Stimulated activated CD4-positive, alpha-beta T cell treated with anti-CD3 and anti-CD28 coated beads, Interleukin-4, amount 100 ng/mL, for 1 hour (primary cell): ENCODE data around the gene KCNAB1.
"Not testable (repeated sequence)": the region's sequence is repeated elsewhere in the genome, so short reads cannot be mapped to it uniquely, and the experiment has no call there.

Experiments used
- DNase-seq: peaks from one replicate; pipeline ENCODE4 v3.0.0-alpha.2; 2020

KCNAB1 gene

GRCh38 chr3:156120528-156121251 is at the start of gene KCNAB1:
Gene KCNAB1 (plus strand): TSS chr3:156120578.
- no peak for DNase-seq

- no peak for DNase-seq
Observed at GRCh38 chr3:156071031-156071430, 49.3 kb upstream of the KCNAB1 start.

- not testable (repeated sequence) for DNase-seq
Observed at GRCh38 chr3:156072950-156073657, 47.3 kb upstream of the KCNAB1 start.

GRCh38 chr3:156090126-156090525 is 30.3 kb upstream of the KCNAB1 start:
- DNase-seq, result no peak

DNA sequence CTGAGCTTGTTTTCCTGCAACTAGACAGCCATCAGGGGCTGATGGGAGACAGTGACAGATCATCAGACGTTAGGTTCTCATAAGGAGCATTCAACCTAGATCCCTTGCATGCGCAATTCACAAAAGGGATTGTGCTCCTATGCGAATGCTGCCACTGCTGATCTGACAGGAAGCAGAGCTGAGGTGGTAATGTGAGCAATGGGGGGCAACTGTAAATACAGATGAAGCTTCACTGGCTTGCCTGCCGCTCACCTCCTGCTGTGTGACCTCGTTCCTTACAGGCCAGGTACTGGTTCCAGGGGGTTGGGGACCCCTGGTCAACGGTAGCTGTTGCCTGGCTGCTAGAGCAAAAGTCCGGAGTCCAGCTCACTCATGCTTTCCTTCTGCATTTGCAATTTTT is 26.4 kb upstream of the KCNAB1 start:
- no peak for DNase-seq

- DNase-seq, result no peak
Observed at GRCh38 chr3:156094391-156094790, 26.0 kb upstream of the KCNAB1 start.

DNA sequence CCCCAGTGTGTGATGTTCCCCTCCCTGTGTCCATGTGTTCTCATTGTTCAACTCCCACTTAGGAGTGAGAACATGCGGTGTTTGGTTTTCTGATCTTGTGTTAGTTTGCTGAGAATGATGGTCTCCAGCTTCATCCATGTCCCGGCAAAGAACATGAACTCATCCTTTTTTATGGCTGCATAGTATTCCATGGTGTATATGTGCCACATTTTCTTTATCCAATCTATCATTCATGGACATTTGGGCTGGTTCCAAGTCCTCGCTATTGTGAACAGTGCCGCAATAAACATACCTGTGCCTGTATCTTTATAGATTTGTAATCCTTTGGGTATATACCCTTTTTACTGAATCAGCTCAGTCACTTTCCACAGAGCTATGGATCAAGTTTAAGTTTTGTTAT is 24.7 kb upstream of the KCNAB1 start:
- DNase-seq, result not testable (repeated sequence)

DNA sequence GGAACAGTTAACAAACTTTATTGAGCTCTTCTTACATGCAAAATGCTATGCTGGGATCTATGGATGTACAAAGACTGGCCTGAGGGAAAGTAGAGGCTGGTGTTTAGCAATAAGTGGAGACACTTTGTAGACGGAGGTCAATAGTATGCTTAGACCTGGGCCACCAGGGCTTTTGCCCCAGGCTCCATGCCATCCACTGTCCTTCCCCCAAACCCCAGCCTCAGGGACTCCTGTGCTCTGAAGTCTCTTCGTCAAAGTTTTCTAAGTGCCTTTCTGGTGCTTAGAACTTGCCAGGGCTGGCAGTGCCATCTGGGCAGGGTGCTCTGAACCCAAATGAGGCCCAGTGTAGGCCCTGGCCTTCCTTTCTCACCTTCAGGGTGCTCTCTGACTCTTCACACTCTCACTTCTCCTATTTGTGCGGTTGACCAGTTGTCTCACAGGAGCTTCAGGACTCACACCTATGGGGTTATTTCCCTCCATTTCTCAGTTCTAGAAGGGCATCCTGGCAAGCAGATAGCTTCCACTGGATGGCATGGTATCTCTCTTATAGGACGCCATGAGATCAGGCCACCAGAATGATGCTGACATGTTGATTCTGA is 21.8 kb upstream of the KCNAB1 start:
- DNase-seq, result no peak

DNA sequence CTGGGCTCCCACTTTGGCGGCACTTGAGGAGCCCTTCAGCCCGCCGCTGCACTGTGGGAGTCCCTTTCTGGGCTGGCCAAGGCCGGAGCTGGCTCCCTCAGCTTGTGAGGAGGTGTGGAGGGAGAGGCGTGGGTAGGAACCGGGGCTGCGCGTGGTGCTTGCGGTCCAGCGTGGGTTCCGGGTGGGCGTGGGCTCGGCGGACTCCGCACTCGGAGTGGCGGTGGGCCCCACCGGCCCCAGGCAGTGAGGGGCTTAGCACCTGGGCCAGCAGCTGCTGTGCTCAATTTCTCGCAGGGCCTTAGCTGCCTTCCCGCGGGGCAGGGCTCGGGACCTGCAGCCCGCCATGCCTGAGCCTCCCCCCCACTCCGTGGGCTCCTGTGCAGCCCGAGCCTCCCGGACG is 21.0 kb upstream of the KCNAB1 start:
- not testable (repeated sequence) for DNase-seq

DNA sequence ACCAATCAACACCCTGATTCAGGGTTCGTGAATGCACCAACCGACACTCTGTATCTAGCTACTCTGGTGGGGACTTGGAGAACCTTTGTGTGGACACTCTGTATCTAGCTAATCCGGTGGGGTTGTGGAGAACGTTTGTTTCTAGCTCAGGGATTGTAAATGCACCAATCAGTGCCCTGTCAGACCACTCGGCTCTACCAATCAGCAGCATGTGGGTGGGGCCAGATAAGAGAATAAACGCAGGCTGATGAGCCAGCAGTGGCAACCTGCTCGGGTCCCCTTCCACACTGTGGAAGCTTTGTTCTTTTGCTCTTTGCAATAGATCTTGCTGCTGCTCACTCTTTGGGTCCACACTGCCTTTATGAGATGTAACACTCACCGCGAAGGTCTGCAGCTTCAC is 20.4 kb upstream of the KCNAB1 start:
- DNase-seq, result not testable (repeated sequence)

- DNase-seq, result no peak
Observed at GRCh38 chr3:156102267-156102931, 18.0 kb upstream of the KCNAB1 start.

DNA sequence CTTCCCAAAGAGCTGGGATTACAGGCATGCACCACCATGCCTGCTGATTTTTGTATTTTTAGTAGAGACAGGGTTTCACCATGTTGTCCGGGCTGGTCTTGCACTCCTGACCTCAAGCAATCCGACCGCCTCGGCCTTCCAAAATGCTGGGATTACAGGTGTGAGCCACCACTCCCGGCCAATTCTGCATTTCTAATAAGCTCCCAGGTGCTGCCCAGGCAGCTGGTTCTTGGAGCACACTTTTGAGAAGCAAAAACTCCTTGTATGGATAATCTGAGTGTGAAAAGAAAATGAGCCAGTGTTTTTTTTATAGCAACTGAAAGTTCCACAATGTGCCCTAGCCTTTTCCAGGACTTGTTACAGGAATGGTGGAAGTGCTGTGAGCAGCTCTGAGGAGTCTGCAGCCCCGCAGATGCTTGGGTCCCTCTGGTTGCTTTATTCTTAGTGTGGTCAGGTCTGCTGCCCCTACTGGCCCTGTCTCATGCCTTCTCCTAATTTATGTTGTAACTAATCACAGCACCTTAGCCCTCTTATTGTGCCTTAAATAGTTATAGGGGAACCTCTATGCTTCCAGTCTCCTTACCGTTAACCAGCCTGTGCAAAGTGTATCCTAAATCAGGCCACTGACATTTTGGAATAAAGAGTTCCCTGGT is 13.5 kb upstream of the KCNAB1 start:
- DNase-seq, result no peak

GRCh38 chr3:156107504-156107903 is 12.9 kb upstream of the KCNAB1 start:
- no peak for DNase-seq

GRCh38 chr3:156108616-156109015 is 11.8 kb upstream of the KCNAB1 start:
- DNase-seq, result no peak

DNA sequence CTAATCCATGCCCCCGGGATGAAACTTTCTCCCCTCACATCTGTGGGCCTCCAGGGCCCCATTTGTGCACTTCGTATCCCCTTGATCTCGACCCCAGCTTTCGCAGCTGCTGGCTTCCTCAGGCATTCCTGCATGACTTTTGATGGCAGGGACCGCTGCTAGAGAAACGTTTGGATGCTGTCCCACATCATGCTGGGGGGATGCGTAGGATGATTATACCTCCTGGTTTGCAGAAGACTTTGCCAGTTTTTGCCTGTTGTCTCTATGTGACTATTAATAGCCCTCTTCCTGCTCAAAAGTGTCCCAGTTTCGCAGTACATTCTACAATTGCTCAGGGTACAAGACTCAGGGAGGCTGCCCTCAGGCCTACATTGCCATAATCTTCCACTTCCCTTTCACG is 10.4 kb upstream of the KCNAB1 start:
- DNase-seq, result no peak

GRCh38 chr3:156126467-156126866 is 6.1 kb downstream of the KCNAB1 start:
- DNase-seq, result no peak

GRCh38 chr3:156131241-156131640 is 10.9 kb downstream of the KCNAB1 start:
- DNase-seq, result no peak

- no peak for DNase-seq
Observed at GRCh38 chr3:156131799-156132198, 11.4 kb downstream of the KCNAB1 start.

- DNase-seq, result no peak
Observed at GRCh38 chr3:156132313-156132712, 11.9 kb downstream of the KCNAB1 start.

DNA sequence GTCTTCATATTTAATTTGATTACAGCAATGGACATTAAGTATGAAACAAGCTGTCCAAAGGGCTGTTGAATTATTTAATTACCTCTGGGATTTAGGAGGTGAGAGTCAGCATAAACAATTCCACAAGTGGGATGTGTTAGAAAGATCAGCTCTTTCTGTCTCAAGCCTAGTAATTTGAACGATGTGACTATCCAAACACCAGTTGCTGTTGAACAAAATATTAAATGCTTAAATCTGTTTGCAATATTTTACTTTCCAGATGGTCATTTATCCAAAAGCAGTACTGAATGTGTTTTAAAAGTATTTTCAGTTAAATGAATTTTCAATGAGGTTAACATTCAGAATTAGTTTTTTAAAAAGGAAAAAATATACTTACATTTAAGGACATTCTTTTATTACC is 12.7 kb downstream of the KCNAB1 start:
- DNase-seq, result no peak

DNA sequence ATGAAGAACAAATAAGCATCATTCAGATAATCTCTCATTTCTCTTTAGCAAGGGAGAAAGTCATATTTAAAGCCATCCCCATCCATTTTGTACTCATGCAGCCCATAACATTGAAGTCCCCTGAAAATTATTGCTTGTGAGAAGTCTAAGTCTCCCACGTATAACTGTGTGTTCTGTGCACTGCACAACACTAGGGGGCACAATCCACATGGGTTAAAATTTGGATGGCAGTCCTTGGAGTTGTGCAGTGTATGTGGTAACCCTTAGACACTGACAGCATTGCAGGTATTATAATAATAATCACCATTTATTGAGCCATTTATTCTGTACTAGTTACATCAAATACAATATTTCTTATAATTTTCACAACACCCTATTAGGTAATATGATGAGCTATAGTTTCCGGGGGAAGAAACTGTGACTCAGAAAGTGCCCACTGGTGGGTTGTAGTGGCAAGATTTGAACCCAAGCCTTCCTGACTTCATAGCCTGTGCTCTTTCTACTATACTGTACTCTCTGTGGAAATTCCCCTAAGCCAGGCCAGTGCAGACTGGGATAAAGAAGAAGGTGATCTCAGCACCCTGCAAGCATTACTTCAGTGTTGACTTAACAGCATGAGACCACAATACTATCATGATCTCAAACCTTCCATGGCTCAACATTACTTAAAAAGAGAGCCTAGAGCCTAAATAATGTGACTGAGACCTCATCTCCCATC is 15.7 kb downstream of the KCNAB1 start:
- DNase-seq, result no peak

DNA sequence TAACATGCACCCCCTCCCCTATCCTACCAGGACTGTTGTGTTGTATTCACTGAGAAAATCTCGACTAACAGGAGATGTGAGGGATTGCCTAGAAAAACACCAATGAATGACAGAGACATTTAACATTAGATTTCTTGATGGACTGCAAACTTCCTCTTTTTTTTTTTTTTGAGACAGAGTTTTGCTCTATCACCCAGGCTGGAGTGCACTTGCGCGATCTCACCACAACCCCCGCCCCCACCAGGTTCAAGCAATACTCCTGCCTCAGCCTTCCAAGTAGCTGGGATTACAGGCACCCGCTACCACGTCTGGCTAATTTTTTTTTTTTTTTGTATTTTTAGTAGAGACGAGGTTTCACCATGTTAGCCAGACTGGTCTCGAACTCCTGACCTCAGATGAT is 17.0 kb downstream of the KCNAB1 start:
- DNase-seq, result not testable (repeated sequence)
